Measurements from ENCODE around the gene KRTAP29-1.

DNA sequence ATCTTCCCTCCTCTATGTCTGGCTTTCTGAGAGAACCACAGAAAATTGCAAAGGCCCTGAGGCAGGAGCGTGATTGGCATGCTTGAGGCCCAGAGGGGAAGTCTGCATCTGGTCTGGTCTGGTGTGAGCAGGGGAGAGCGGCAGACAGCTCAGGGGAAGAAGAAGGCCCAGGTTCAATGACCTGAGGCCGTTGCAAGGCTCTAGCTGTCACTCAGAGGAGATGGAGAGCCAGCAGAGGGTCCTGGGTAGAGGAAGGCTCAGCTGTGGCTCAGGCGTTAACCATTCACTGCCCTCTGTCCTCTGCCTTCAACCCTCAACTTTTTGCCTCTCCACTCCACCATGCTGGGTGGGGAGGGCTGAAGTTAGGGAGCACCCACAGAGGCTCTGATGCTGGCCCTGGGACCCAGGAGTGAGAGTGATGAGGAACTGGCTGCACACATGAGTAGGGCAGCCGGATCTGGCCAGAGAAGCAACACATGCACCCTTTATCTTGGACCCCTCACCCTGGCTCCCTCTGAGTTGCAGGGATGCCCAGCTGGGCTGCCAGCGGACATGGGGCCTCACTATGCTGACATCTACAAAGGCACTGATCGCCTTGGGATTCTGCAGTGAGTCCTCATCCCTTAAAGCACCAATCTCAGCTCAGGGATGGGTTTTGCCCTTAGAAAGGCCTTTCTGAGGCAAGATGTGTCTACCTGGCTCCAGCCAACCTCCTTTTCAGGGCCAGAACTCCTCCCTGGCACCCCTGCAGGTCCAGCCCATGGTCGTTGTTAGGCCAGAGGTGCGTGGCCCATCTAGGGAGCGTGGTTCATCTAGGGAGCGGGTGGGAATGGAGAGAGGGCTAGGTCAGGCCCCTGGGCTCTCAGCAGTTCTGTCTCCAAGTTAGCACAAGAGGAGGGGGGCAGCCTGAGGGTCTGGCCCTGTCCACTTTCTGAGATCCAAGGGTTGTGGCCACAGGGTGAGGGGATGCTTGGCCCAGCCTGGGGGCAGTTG, 20.5 kb upstream of the KRTAP29-1 start:
- TF ChIP-seq POLR2A (IDR thresholded peaks at IDR 0.05), result no peak
- TF ChIP-seq, protein P1, sequence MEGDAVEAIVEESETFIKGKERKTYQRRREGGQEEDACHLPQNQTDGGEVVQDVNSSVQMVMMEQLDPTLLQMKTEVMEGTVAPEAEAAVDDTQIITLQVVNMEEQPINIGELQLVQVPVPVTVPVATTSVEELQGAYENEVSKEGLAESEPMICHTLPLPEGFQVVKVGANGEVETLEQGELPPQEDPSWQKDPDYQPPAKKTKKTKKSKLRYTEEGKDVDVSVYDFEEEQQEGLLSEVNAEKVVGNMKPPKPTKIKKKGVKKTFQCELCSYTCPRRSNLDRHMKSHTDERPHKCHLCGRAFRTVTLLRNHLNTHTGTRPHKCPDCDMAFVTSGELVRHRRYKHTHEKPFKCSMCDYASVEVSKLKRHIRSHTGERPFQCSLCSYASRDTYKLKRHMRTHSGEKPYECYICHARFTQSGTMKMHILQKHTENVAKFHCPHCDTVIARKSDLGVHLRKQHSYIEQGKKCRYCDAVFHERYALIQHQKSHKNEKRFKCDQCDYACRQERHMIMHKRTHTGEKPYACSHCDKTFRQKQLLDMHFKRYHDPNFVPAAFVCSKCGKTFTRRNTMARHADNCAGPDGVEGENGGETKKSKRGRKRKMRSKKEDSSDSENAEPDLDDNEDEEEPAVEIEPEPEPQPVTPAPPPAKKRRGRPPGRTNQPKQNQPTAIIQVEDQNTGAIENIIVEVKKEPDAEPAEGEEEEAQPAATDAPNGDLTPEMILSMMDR (IDR thresholded peaks at IDR 0.05), result no peak
